H9 (cell line): ENCODE results near the gene MRPS33. TPM values are rescaled to one million over a fixed set of nuclear protein-coding genes. Genes with fewer than 3 reads are reported as not detected.
A peak's percentile ranks its signal among the peaks of the same experiment; 100 is the strongest.

ENCODE experiments used
- DNase-seq: peaks from one replicate; pipeline ENCODE4 v3.0.0-alpha.2; 2017
- H2AFZ ChIP-seq: one replicate; pipeline ENCODE4 v1.6.1; 2013; ENCODE audit warnings: mild to moderate bottlenecking, low read length, control low read depth, moderate library complexity
- H2AK5ac ChIP-seq: 2 replicates; pipeline ENCODE4 v1.6.1; 2013; ENCODE audit warnings: low read length, control low read depth, mixed read lengths; ENCODE audit not compliant: insufficient read length
- H2BK120ac ChIP-seq: one replicate; pipeline ENCODE4 v1.6.1; 2013; ENCODE audit warnings: low read depth, mild to moderate bottlenecking, low read length, control low read depth, inconsistent platforms; ENCODE audit not compliant: poor library complexity, severe bottlenecking
- H2BK12ac ChIP-seq: 2 replicates; pipeline ENCODE4 v1.6.1; 2013; ENCODE audit warnings: low read length, control low read depth, mixed read lengths, low read depth; ENCODE audit not compliant: insufficient read length
- H2BK15ac ChIP-seq: 2 replicates; pipeline ENCODE4 v1.6.1; 2013; ENCODE audit warnings: low read depth, low read length, control low read depth
- H2BK20ac ChIP-seq: one replicate; pipeline ENCODE4 v1.6.1; 2013; ENCODE audit warnings: low read depth, mild to moderate bottlenecking, low read length, control low read depth, inconsistent platforms; ENCODE audit not compliant: poor library complexity, severe bottlenecking
- H2BK5ac ChIP-seq: 2 replicates; pipeline ENCODE4 v1.6.1; 2013; ENCODE audit warnings: low read length, control low read depth, mixed read lengths; ENCODE audit not compliant: insufficient read length
- H3K14ac ChIP-seq: 2 replicates; pipeline ENCODE4 v1.6.1; 2013; ENCODE audit warnings: low read length, control low read depth; ENCODE audit not compliant: insufficient read depth
- H3K18ac ChIP-seq: 2 replicates; pipeline ENCODE4 v1.6.1; 2013; ENCODE audit warnings: low read depth, mild to moderate bottlenecking, mixed read lengths, low read length, control low read depth; ENCODE audit not compliant: insufficient read length
- H3K23ac ChIP-seq: 2 replicates; pipeline ENCODE4 v1.6.1; 2013; ENCODE audit warnings: low read length, control low read depth, mixed read lengths, low read depth; ENCODE audit not compliant: insufficient read length
- H3K23me2 ChIP-seq: 2 replicates; pipeline ENCODE4 v1.6.1; 2013; ENCODE audit warnings: low read depth, mild to moderate bottlenecking, mixed read lengths, low read length, control low read depth; ENCODE audit not compliant: insufficient read length, poor library complexity, severe bottlenecking
- H3K27ac ChIP-seq: 2 replicates; pipeline ENCODE4 v1.5.1; 2013; ENCODE audit warnings: low read length, control low read depth, mixed read lengths, low read depth; ENCODE audit not compliant: insufficient read length
- H3K27me3 ChIP-seq: 2 replicates; pipeline ENCODE4 v1.6.1; 2013; ENCODE audit warnings: low read length, control low read depth, inconsistent platforms; ENCODE audit not compliant: insufficient read depth
- H3K4ac ChIP-seq: 2 replicates; pipeline ENCODE4 v1.6.1; 2013; ENCODE audit warnings: low read depth, mild to moderate bottlenecking, control low read depth, inconsistent platforms, low read length, moderate library complexity
- H3K4me1 ChIP-seq: 2 replicates; pipeline ENCODE4 v1.6.1; 2013; ENCODE audit warnings: low read length, control low read depth, inconsistent platforms; ENCODE audit not compliant: insufficient read depth
- H3K4me2 ChIP-seq: 2 replicates; pipeline ENCODE4 v1.6.1; 2013; ENCODE audit warnings: low read length, control low read depth, mixed read lengths; ENCODE audit not compliant: insufficient read length, insufficient read depth
- H3K56ac ChIP-seq: 2 replicates; pipeline ENCODE4 v1.6.1; 2013; ENCODE audit warnings: low read depth, mild to moderate bottlenecking, mixed read lengths, low read length, control low read depth; ENCODE audit not compliant: insufficient read length
- H3K79me1 ChIP-seq: 2 replicates; pipeline ENCODE4 v1.6.1; 2013; ENCODE audit warnings: low read depth, mild to moderate bottlenecking, moderate library complexity, low read length, control low read depth, inconsistent platforms; ENCODE audit not compliant: insufficient read depth, poor library complexity, severe bottlenecking
- H3K79me2 ChIP-seq: 2 replicates; pipeline ENCODE4 v1.6.1; 2013; ENCODE audit warnings: low read length, control low read depth, inconsistent platforms; ENCODE audit not compliant: insufficient read depth
- H3K9ac ChIP-seq: 2 replicates; pipeline ENCODE4 v1.6.1; 2013; ENCODE audit warnings: low read length, control low read depth, mixed read lengths; ENCODE audit not compliant: insufficient read length; ENCODE audit errors: extremely low read depth
- H3K9me3 ChIP-seq: one replicate; pipeline ENCODE4 v1.6.1; 2013; ENCODE audit warnings: low read depth, low read length, inconsistent platforms; ENCODE audit not compliant: control insufficient read depth
- H3T11ph ChIP-seq: one replicate; pipeline ENCODE4 v1.6.1; 2013; ENCODE audit warnings: mild to moderate bottlenecking, low read length, control low read depth, inconsistent platforms
- H4K20me1 ChIP-seq: one replicate; pipeline ENCODE4 v1.6.1; 2013; ENCODE audit not compliant: control insufficient read depth, insufficient read length, insufficient read depth
- H4K5ac ChIP-seq: 2 replicates; pipeline ENCODE4 v1.6.1; 2013; ENCODE audit warnings: low read depth, mild to moderate bottlenecking, mixed read lengths, low read length, control low read depth; ENCODE audit not compliant: insufficient read length
- H4K8ac ChIP-seq: replicated peaks from 2 replicates; pipeline ENCODE4 v1.6.1; 2013; ENCODE audit warnings: low read length, control low read depth, mixed read lengths, low read depth; ENCODE audit not compliant: insufficient read length
- H4K91ac ChIP-seq: 2 replicates; pipeline ENCODE4 v1.6.1; 2013; ENCODE audit warnings: low read depth, mild to moderate bottlenecking, moderate library complexity, mixed read lengths, low read length, control low read depth; ENCODE audit not compliant: insufficient read length
- H3K27ac Mint-ChIP-seq, 3 experiments: 2 replicates in 2 of 3; 3 replicates in 1 of 3; pipeline ENCODE4 v1.8.0; 2020 to 2021; ENCODE audit warnings: mixed read lengths in 3 of 3, mild to moderate bottlenecking in 1 of 3, moderate library complexity in 1 of 3
- H3K27me3 Mint-ChIP-seq: 2 replicates; pipeline ENCODE4 v1.8.0; 2021; ENCODE audit warnings: low read depth, mild to moderate bottlenecking, moderate library complexity, mixed read lengths
- H3K36me3 Mint-ChIP-seq, 3 experiments: 2 replicates in 2 of 3; 3 replicates in 1 of 3; pipeline ENCODE4 v1.8.0; 2020 to 2021; ENCODE audit warnings: low read depth in 3 of 3, mixed read lengths in 3 of 3; ENCODE audit not compliant: insufficient read depth in 1 of 3
- H3K4me1 Mint-ChIP-seq, 2 experiments: 2 replicates each; pipeline ENCODE4 v1.8.0; 2020; ENCODE audit warnings: mixed read lengths in 2 of 2
- H3K4me3 Mint-ChIP-seq, 2 experiments: 2 replicates in 1 of 2; 3 replicates in 1 of 2; pipeline ENCODE4 v1.8.0; 2020 to 2021; ENCODE audit warnings: mild to moderate bottlenecking in 2 of 2, mixed read lengths in 2 of 2, moderate library complexity in 1 of 2
- H3K9me3 Mint-ChIP-seq, 2 experiments: 2 replicates in 1 of 2; 3 replicates in 1 of 2; pipeline ENCODE4 v1.8.0; 2020; ENCODE audit warnings: mild to moderate bottlenecking in 2 of 2, mixed read lengths in 2 of 2, moderate library complexity in 1 of 2
- WGBS: extraction: QIAGEN DNeasy Blood & Tissue Kit; methylation state at CpG from one replicate; pipeline ENCODE4 v1.1.7; 2013; ENCODE audit warnings: missing lambda C conversion rate, low lambda C conversion rate, mixed read lengths; ENCODE audit not compliant: insufficient read length; ENCODE audit errors: extremely low coverage; 5-methylcytosine and 5-hydroxymethylcytosine counted together
- total RNA-seq: library from RNA; stranded (reverse); gene quantifications from 2 replicates; pipeline ENCODE4 v1.2.1, GENCODE V29; 2021
- TF ChIP-seq, protein P1 (sequence below): fragments of 200-600 bp; sonication (generic); conservative IDR thresholded peaks from 3 replicates; pipeline ENCODE4 v1.8.0; 2021; ENCODE audit warnings: antibody characterized with exemption, mild to moderate bottlenecking

MRPS33 gene
- total RNA-seq, 1 experiment from 2014 or later = 64.2 TPM

DNA sequence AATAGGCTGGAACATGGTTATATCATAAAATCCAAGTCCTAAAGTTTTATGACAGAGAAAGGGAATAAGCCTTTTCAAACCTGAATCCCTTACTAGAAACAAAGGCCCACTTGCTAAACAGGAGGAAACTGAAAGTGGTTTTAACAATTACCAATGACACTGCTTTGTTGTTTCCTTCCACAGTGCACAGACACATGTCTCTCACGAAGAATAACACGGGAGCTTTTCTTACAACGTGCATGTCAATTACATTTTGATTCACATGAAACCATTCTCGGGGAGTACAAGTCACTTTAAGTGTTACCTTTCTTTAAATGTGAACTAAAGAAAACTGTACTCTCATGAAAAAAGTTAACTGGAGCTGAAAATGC, 1.4 kb downstream of the MRPS33 start:
- H3K27me3 ChIP-seq = no peaks in the 10 kb centered on the region
- H4K8ac ChIP-seq = no peak overlapping the region
- no peak overlapping the region for H2BK120ac ChIP-seq
- H2AFZ ChIP-seq = no peak overlapping the region
- Mint-ChIP-seq H3K4me1 (peaks cover 13 to 21% of the 10 kb centered on the region in 2 experiments), H3K27ac (no peak overlapping the region), H3K27me3 (peaks cover 10% of the 10 kb centered on the region), H3K4me3 (peak overlapping the region; percentile 94 to 97), H3K9me3 (peaks cover 6 to 7% of the 10 kb centered on the region in 2 experiments; a peak in 2 of 5 replicates), H3K36me3 (peaks cover 4 to 18% (median 16%) of the 10 kb centered on the region in 3 experiments; a peak in 6 of 7 replicates)
- no peak overlapping the region for H4K5ac ChIP-seq
- no peaks in the 10 kb centered on the region for H3K4me1 ChIP-seq
- no peak overlapping the region for H2BK20ac ChIP-seq
- H3K79me2 ChIP-seq = no peaks in the 10 kb centered on the region; the same call in 1 of the 2 replicates
- H3T11ph ChIP-seq = no peak overlapping the region
- H2BK15ac ChIP-seq = no peak overlapping the region
- no peaks in the 10 kb centered on the region for H3K9me3 ChIP-seq
- no peak overlapping the region for H3K4me2 ChIP-seq
- H2BK5ac ChIP-seq = no peak overlapping the region
- no peak overlapping the region for H3K14ac ChIP-seq
- peaks cover 7% of the 10 kb centered on the region for H3K23me2 ChIP-seq
- H3K4ac ChIP-seq = no peak overlapping the region
- H3K9ac ChIP-seq = no peak overlapping the region
- H4K20me1 ChIP-seq = no peaks in the 10 kb centered on the region
- no peak overlapping the region for H2BK12ac ChIP-seq
- TF ChIP-seq, protein P1, sequence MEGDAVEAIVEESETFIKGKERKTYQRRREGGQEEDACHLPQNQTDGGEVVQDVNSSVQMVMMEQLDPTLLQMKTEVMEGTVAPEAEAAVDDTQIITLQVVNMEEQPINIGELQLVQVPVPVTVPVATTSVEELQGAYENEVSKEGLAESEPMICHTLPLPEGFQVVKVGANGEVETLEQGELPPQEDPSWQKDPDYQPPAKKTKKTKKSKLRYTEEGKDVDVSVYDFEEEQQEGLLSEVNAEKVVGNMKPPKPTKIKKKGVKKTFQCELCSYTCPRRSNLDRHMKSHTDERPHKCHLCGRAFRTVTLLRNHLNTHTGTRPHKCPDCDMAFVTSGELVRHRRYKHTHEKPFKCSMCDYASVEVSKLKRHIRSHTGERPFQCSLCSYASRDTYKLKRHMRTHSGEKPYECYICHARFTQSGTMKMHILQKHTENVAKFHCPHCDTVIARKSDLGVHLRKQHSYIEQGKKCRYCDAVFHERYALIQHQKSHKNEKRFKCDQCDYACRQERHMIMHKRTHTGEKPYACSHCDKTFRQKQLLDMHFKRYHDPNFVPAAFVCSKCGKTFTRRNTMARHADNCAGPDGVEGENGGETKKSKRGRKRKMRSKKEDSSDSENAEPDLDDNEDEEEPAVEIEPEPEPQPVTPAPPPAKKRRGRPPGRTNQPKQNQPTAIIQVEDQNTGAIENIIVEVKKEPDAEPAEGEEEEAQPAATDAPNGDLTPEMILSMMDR = no peak
- H3K27ac ChIP-seq = no peak overlapping the region
- H3K23ac ChIP-seq = no peak overlapping the region
- no peak for DNase-seq
- no CpG with 5 or more reads among the region's 4 CpGs for WGBS
- no peak overlapping the region for H3K18ac ChIP-seq
- H2AK5ac ChIP-seq = no peak overlapping the region
- no peak overlapping the region for H4K91ac ChIP-seq
- no peak overlapping the region for H3K56ac ChIP-seq
- H3K79me1 ChIP-seq = no peaks in the 10 kb centered on the region
